ENCODE results near the gene PPP1R3D.
"Not testable (repeated sequence)": the region's sequence is repeated elsewhere in the genome, so short reads cannot be mapped to it uniquely, and the experiment has no call there.

The PPP1R3D gene

DNA sequence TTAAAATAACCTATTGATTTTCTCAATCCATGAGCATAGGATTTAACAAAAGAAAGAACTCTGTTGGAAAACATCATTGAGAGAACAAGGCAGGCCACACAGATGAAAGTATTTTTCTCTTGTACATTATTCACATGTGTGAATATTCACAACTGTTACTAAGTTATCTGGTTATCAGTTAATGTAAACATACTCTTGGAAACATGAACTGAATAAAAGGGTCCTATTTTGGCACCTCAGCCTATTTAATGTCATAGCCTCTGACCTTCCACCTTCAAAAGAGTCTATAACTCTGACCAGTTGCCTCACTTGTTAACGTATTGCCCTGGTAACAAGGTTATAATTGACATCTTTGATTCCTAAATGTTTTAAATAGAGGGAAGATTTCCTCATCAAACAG, 14.7 kb downstream of the PPP1R3D start:
- DNase-seq = no peak

DNA sequence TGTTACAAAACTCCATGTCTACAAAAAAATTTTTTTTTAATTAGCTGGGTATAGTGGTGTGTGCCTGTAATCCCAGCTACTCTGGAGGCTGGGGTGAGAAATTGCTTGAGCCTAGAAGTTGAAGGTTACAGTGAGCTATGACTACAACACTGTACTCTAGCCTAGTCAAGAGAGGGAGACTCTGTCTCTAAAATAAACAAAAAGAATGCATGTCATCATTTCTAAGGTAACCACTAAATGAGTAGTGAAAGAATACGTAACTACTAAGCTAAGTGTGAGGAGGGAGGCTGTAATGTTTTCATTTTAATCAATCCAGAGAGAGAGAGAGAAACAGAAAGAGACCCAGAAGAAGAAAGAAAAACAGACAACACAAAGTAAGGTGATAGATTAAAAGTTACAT, 16.6 kb downstream of the PPP1R3D start:
- no peak for DNase-seq

DNA sequence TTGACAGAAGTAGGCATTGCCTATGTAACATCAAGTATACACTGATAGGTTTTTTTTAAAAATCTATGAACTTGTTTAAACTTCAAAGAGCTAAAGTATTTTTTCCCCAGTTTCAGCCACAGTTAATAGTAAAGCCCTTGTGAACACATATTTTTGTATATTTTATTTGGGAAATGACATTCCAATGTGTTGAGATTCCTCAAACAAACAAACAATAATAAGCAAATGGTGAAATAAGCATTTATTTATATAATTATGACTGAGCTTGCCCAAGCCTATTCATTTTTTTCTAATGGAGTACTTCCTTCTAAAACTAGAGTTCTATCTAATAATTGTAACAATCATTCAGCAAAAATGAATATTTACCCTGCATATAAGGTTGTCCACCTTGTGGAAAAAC, 19.2 kb downstream of the PPP1R3D start:
- DNase-seq = no peak

DNA sequence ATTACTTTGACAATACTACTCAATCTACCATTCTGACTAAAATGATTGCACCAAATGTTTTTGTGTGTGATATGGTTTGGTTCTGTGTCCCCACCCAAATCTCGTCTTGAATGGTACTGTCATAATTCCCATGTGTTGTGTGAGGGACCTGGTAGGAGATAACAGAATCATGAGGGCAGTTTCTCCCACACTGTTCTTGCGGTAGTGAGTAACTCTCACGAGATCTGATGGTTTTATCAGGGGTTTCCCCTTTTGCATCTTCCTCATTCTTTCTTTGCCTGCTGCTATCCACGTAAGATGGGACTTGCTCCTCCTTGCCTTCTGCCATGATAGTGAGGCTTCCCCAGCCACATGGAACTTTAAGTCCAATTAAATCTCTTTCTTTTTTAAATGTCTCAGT, 27.5 kb downstream of the PPP1R3D start:
- DNase-seq = no peak

DNA sequence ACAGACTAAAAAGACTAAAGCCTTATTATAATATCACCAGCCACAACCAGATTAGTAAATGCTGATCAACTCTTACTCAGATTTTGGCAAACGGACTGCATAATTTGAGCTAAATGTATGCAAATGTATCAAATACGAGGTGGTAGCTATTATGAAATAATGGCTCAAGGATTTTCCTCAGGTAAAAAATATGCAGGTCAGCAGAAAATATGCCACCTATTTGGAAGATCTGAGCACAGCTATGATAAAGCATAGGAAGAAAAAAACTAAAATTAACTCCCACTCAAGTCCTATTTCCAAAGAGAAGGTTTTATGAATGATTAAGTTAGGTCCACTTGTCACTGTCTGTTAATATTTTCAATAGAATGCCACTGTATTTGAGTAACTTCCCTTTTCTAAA, 29.1 kb downstream of the PPP1R3D start:
- DNase-seq = no peak

DNA sequence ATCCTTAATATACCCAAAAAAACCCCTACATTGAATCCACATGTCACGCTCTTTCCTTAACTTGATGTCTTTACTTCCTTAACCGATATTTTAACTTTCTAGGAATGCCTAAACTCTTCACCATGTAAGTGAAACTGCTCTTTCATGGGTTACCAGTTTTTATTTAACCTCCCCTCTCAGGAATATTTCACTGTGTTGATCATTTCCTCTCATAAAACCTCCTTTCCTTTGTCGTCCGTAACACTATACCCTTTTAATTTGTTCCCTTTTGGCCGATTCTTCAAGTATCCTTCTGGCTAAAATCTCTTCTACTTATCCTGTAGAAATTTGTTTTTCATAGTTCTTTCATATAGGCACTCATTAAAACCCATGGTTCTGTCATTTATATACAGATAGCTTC, 31.2 kb downstream of the PPP1R3D start:
- no peak for DNase-seq

DNA sequence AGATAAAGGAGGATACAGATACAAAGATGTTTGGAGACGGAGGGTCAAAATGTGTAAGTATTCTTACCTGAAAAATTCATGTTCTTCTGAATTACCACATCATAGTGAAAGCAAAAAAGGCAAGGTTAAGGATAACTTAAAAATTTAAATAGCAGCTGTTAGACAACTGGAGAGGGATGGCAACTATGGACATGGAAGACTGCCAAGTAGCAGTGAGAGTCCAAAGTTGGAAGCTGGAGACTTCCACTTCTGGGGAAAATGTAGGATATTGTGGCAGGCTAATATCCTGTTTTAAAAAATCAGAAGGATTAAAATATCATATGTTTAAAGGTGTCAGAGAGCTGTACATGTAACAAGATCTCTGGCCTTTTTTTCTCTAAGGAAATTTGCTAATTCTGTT, 36.5 kb downstream of the PPP1R3D start:
- no peak for DNase-seq

DNA sequence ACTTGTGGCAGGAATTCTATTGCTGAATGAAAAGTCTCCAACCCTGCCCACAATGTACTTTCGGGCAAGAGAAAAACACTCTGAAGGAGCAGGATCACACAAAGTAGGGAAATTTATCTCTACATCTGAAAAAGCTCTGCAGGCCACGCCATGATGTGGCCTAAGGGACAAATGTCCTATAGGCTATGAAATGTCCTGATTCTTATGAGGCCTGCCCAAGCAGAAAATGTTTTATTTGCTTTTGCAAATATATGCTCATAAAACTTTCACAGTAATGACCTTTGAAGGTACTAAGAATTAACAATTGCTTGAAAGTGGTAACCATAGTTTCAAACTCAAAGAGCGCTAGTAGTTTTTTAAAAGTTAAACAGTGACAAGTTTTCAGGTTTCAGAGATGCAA, 37.6 kb downstream of the PPP1R3D start:
- no peak for DNase-seq

DNA sequence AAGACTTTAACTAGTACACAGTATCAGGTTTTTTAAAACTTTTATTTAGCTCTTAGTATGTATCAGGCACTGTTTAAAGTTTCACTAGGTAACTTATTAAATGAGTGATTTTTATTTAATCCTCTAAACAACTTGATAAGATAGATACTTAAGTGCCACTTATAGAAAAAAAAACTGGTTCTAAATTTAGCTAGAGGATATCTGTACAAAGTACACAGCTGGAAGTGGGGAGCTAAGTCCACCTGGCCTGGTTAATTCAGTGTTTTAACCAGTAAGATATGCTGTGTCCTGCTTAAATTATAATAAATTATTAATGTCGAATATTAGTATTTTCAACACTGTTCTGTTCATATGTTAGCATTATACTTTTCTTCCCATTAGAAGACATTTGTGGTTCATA, 44.2 kb downstream of the PPP1R3D start:
- DNase-seq = no peak

DNA sequence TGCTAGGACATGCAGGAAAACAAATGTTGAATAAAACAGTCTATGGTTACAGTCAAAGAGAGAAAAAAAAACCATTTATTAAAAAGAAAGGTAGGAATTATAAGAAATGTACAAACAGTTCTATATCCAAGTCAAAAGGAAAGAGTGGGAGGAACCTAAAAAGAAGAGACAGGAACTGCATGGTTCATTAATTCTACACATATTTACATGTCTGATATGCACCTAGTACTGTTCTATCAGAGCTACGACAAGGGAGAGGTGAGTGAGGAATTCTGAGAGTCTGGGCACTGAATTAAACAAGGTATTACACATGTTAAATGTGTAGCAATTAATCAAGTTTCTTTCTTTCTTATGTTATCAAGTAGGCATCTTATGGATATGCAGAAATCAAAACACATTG, 48.5 kb downstream of the PPP1R3D start:
- DNase-seq = no peak

DNA sequence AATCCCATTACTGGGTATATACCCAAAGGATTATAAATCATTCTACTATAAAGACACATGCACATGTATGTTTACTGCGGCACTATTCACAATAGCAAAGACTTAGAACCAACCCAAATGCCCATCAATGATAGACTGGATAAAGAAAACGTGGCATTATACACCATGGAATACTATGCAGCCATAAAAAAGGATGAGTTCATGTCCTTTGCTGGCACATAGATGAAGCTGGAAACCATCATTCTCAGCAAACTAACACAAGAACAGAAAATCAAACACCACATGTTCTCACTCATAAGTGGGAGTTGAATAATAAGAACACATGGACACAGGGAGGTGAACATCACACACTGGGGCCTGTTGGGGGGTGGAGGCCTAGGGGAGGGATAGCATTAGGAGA, 50.1 kb downstream of the PPP1R3D start:
- not testable (repeated sequence) for DNase-seq

DNA sequence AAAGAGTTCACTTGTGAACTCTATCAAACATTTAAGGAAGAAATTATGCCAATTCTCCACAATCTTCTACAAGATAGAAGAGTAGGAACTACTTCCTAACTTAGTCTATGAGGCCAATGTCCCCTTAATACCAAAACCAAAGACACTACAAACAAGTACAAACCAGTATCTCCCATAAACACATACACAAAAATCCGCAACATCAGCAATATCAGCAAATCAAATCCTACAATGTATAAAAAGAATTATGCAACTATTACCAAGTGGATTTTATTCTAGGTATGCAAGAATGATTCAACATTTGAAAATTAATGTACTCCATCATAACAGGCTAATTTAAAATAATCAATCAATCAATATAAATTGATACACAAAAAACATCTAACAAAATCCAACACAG, 52.1 kb downstream of the PPP1R3D start:
- no peak for DNase-seq
